Mucosa of descending colon (tissue), 3 donors: ENCODE measurements around the gene ITPRIP. TPM values are rescaled to one million over a fixed set of nuclear protein-coding genes. Genes with fewer than 3 reads are reported as not detected.

Source experiments
- ATAC-seq: fragments of 200-7000 bp; cut with Tn5 transposase; one replicate; pipeline ENCODE4 v1.9.1; 2020; ENCODE audit warnings: mild to moderate bottlenecking, moderate library complexity
- DNase-seq, 3 donors: peaks; one replicate each; pipeline ENCODE4 v3.0.0-alpha.2; 2020
- H3K36me3 ChIP-seq: fragments of 200-600 bp; one replicate; pipeline ENCODE4 v1.8.0; 2021; ENCODE audit warnings: low read depth, mild to moderate bottlenecking
- H3K4me1 ChIP-seq: fragments of 200-600 bp; one replicate; pipeline ENCODE4 v1.8.0; 2021; ENCODE audit warnings: low read depth, mild to moderate bottlenecking
- H3K4me3 ChIP-seq: fragments of 200-600 bp; one replicate; pipeline ENCODE4 v1.8.0; 2021; ENCODE audit warnings: mild to moderate bottlenecking
- H3K9me3 ChIP-seq: fragments of 200-600 bp; one replicate; pipeline ENCODE4 v1.8.0; 2021; ENCODE audit warnings: mild to moderate bottlenecking
- CTCF ChIP-seq: fragments of 200-600 bp; IDR thresholded peaks from one replicate; pipeline ENCODE4 v1.8.0; 2022; ENCODE audit warnings: antibody characterized with exemption, mild to moderate bottlenecking
- intact Hi-C, 2 donors: fragments of 100-400 bp; cut with DNase I in 1 of 2; cut with micrococcal nuclease in 1 of 2; formaldehyde crosslinking; loops; one replicate each; pipeline versions ENCODE4 v1.11.0 to v1.11.1; 2022; cut with DNase I, micrococcal nuclease
- total RNA-seq, 3 donors: library from RNA; stranded (reverse); fragmentation: NEBNext Ultra II Directional in 2 of 3; extraction: Animal tissue kit (Norgen Biotek cat#: 25700) in 2 of 3; gene quantifications; one replicate each; pipeline versions ENCODE4 v1.2.1 to v1.2.4, GENCODE V29; 2021 to 2023
- donor health status: DM: no; HTN: no; CAD: no; lungs with moderate emphysema.
- donor health status: DM: no; HTN: no; CAD: no.
- donor health status: DM: no; HTN: yes; CAD: no.

ITPRIP gene
- total RNA-seq, 3 donors from 2014 or later: 3.2 to 10.7 (median 5.7) TPM

- TF ChIP-seq CTCF: no peak
- no peak overlapping the region for H3K4me3 ChIP-seq
- no peaks in the 10 kb centered on the region for H3K9me3 ChIP-seq
- H3K36me3 ChIP-seq: no peaks in the 10 kb centered on the region
- DNase-seq (no peak), ATAC-seq (no peak)
- intact Hi-C loops: loop anchor here in 1 of 2 donors (5.0 kb wide), 1 partner anchor 44 kb away; the partner anchor contains the start of gene CFAP58
- H3K4me1 ChIP-seq: no peaks in the 10 kb centered on the region
These were observed 30.5 kb downstream of the ITPRIP start for GRCh38 chr10:104307576-104308438.

DNA sequence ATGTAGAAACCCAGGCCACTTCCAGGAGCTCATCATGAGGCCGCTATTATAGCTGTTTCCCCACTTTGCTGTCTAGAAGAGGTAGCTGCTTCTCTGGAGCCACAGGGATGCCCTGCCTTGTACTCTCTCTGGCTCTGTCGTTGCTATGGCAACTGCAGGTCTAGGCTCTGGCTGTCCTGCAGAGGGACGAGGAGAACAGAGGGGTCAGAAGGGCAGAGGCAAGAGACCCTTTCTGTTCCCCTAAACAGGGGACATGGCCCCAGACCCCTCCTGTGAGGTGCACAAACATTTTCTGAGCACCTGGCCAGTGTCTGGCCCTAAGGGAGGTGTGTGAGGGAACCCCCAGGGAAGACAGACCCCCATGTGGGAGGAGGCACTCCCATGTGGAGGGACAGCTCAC is 31.4 kb downstream of the ITPRIP start:
- no peak for DNase-seq
- Histone ChIP-seq H3K36me3 (no peaks in the 10 kb centered on the region), H3K4me3 (no peak overlapping the region), H3K4me1 (no peaks in the 10 kb centered on the region), H3K9me3 (no peaks in the 10 kb centered on the region)
- ATAC-seq: no peak
- TF ChIP-seq CTCF: no peak
- intact Hi-C loops: loop anchor here in 1 of 2 donors (5.0 kb wide), 1 partner anchor 45 kb away; the partner anchor contains the start of gene CFAP58

GRCh38 chr10:104304927-104305326 is 33.3 kb downstream of the ITPRIP start:
- no peaks in the 10 kb centered on the region for H3K36me3 ChIP-seq
- no peak overlapping the region for H3K4me3 ChIP-seq
- no peak for DNase-seq
- ATAC-seq: no peak
- H3K9me3 ChIP-seq: no peaks in the 10 kb centered on the region
- intact Hi-C loops: loop anchor here (5.0 kb wide), 2 partner anchors 42 to 47 kb away; partner anchors contain the start of gene CFAP58 (in 1 of the 2)
- TF ChIP-seq CTCF: no peak
- peaks cover 6% of the 10 kb centered on the region for H3K4me1 ChIP-seq

DNA sequence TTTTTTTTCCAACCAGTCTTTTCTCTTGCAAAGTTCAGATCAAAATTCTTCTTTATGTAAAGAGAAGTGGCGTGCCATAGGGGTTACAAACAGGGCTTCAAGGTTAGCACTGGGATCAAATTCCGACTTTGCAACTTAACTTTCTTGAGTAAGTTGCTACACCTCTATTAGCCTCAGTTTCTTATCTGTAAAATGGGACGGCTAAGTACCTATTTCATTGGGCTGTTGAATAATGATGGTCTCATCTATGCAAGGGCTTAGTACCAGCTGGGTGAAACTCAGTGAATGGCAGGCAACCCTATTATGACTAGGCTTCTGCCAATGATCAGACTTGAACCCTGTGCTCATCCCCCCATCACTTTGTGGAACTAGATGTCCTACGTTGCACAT is 33.9 kb downstream of the ITPRIP start:
- intact Hi-C loops: loop anchor here in 1 of 2 donors (5.0 kb wide), 1 partner anchor 43 kb away; no protein-coding TSS in a partner anchor
- Histone ChIP-seq H3K36me3 (no peaks in the 10 kb centered on the region), H3K9me3 (no peaks in the 10 kb centered on the region), H3K4me1 (peaks cover 6% of the 10 kb centered on the region), H3K4me3 (no peak overlapping the region)
- ATAC-seq: no peak
- no peak for TF ChIP-seq CTCF
- no peak for DNase-seq

GRCh38 chr10:104303594-104304355 is 34.5 kb downstream of the ITPRIP start:
- intact Hi-C loops: loop anchor here in 1 of 2 donors (5.0 kb wide), 1 partner anchor 44 kb away; no protein-coding TSS in a partner anchor
- no peak for TF ChIP-seq CTCF
- Histone ChIP-seq H3K4me3 (no peak overlapping the region), H3K4me1 (peaks cover 6% of the 10 kb centered on the region), H3K36me3 (no peaks in the 10 kb centered on the region), H3K9me3 (no peaks in the 10 kb centered on the region)
- no peak for ATAC-seq
- DNase-seq: no peak
